Right lung (tissue), 5 donors: ENCODE data around the gene VEGFB. TPM values are rescaled to one million over a fixed set of nuclear protein-coding genes. Genes with fewer than 3 reads are reported as not detected.
A peak's percentile ranks its signal among the peaks of the same experiment; 100 is the strongest.

Experiments used
- DNase-seq, 2 donors: peaks; one replicate each; pipeline ENCODE4 v3.0.0-alpha.2; 2013
- polyA plus RNA-seq, 5 donors: library from polyadenylated mRNA; unstranded; fragments of 120-200 nt; gene quantifications; one replicate each; pipeline versions ENCODE4 v1.2.1 to v1.2.3, GENCODE V29; 2013; ENCODE audit warnings: inconsistent platforms in 1 of 5, low replicate concordance in 1 of 5; ENCODE audit not compliant: insufficient read length in 5 of 5, insufficient read depth in 1 of 5

Gene VEGFB
- polyA plus RNA-seq, 5 donors: 64.5 to 112 (median 76.6) TPM

DNA sequence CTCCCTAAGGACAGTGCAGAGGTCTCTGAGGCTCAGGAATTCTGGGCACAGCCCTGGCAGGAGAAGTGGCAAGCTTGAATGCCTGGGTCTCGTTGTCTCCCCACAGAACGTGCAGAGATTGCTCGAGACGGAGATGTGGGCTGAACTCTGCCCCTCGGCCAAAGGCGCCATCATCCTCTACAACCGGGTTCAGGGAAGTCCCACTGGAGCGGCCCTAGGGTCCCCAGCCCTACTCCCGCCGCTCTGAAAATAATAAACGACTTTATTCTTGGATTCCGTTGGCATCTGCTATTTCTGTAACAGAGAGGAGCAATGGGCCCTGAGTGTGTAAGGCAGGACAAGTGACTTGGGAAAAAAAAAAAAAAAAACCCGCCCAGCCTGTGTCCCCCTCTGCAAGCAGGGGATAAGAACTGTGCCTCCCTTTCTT lies 4.6 kb upstream of the VEGFB start:
- no peak for DNase-seq

DNA sequence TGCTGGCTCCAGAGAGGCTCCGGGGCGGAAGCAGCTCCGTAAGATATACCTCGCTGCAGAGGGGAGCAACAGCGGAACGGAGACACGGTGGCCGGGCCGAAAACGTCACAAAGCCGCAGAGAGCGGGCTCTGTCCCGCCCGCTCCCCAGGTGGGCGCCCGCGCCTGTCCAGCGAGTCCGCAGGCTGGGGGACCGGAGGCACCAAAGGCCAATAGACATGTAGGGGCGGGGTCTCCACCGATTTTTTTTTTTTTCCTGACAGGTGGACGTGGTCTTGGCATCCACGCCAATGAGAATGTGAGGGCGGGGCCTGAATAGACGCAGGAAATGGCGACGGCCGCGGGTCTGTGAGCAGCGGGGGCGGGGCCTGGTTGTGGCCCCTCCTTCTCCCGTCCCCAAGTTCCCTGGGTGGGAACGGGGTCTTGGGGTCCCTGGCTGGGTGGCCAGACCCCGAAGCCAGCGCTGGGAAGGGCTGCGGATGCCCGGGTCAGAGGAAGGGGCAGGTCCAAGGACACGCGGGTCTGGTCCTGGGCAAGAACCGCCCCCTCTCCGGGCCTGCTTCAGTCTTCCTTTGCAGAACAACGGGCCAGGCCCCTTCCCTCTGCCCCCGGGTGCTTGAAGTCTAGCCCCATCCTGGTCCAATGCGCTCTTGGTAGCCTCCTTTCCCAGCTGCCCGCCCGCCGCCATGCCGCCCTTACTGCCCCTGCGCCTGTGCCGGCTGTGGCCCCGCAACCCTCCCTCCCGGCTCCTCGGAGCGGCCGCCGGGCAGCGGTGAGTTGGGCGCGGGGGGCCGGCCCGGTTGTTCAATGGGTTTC lies 4.0 kb upstream of the VEGFB start, which contains the start of gene DNAJC4:
DNAJC4 (plus strand) TSS at position 378 of the 814 bp plus-strand sequence; CDS start at position 685, 307 bp downstream.
- peak; percentile 91 for DNase-seq

DNA sequence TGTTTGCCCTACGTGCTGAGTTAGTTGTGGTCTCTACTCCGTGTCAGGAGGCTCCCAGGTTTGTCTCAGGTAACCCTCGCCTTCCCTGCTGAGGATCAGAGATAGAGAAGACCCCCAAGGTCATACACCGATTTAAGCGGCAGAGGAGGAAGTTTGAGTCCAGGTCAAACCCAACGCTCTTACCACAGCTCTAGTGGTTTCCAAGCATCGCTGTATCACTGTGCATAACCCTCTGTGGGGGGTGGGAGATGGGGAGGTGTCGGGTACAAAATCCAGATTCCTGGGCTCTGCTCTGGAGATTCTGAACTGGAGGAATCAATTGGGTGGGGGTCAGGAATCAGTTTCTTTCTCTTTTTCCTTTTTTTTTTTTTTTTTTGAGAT lies 3.4 kb upstream of the VEGFB start:
- DNase-seq: no peak

DNA sequence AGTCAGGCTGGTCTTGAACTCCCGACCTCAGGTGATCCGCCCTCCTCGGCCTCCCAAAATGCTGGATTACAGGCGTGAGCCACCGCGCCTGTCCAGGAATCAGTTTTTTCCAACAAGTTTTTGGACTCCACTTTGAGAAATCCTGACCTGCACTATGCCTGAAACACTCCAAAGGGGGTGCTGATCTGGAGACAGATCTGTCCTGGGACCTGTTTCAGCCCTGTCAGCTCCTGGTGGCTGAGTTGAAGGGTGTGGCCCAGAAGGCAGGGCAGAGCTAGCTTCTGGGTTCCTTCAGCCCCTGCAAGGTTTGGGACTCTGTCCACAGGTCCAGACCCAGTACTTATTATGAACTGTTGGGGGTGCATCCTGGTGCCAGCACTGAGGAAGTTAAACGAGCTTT lies 2.8 kb upstream of the VEGFB start:
- DNase-seq: no peak

DNA sequence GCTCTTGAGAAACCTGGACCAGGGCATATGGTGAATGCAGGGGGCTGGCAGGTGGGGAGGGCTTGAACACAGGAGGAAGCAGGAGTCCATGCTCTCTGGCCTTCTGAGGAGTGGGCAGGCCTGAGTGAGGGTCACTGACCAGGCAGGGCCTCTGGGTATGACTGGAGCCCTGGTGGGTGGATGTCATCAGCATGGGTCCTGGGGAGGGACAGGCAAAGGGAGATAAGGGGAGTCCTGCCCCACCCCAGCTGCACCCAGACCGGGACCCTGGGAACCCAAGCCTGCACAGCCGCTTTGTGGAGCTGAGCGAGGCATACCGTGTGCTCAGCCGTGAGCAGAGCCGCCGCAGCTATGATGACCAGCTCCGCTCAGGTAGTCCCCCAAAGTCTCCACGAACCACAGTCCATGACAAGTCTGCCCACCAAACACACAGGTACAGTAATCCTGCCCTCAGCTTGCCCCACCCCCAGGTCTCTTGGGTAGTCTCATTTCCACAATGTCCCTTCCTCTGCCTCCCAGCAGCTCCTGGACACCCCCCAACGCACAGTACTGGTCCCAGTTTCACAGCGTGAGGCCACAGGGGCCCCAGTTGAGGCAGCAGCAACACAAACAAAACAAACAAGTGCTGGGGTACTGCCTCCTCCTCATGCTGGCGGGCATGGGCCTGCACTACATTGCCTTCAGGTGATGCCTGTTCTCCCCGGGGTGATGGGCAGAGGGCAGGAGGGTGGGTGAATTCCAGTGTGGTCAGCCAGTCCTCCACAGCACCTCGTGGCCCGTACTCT lies 2.0 kb upstream of the VEGFB start:
- no peak for DNase-seq

DNA sequence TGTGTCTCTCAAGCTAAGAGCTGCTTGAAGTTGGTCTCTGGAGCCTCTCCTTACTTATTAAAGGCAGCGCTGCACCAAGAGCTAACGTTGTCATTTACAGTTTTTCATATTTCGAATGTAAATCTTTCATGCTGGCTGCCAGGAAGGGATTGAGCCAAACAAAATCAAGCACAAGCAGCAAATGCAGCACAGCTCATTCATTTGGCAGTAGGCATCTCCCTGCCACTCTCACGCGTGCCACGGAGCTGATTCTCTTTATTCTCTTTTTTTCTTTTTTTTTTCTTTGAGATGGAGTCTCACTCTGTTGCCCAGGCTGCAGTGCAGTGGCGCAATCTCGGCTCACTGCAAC lies 1.4 kb upstream of the VEGFB start:
- no peak for DNase-seq

DNA sequence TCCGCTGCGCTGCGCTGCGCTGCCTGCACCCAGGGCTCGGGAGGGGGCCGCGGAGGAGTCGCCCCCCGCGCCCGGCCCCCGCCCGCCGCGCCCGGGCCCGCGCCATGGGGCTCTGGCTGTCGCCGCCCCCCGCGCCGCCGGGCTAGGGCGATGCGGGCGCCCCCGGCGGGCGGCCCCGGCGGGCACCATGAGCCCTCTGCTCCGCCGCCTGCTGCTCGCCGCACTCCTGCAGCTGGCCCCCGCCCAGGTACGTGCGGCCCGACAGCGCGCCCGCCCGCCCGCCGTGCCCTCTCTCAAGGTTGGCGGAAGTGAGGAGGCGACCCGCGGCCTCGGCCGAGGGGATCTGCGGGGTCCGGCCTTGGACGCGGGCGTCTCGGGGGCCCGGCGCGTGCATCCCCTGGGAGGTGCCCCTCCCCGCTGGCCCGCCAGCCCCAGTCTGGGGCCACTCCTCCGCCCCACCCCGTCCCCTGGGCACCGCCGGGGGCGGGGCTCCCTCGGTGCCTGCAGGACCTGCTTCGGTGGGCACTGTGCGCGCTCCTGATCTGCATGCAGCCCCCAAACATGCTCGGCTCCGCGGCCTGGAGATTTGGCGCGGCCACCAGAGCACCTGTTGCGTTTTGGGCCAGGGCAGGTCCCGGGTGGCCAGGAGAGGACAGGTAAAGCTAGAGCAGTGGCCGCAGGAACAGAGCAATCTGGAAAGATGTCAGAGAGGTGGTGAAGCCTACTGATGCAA lies 429 bp downstream of the VEGFB start:
- DNase-seq: no peak

DNA sequence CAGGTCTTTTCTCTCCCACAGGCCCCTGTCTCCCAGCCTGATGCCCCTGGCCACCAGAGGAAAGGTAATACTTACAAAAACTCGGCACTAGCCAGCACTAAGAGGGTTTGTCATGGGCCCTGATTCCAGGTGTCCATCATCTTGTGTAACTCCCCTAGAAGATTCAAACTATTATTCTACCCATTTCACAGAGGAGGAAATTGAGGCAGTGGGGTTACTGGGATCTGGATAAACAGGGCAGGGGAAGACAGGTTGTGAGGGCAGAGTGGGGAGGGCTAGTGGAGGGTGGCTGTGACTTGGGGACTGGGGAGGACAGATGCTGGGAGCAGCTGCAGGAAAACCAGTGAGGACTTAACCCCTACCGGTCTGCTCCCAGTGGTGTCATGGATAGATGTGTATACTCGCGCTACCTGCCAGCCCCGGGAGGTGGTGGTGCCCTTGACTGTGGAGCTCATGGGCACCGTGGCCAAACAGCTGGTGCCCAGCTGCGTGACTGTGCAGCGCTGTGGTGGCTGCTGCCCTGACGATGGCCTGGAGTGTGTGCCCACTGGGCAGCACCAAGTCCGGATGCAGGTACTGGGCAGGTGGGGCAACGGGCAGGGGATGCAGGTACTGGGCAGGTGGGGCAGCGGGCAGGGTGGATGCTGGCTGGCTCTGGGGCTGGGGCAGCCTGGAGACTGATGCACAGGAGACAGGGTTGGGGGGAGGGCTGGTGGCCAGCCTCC lies 1.2 kb downstream of the VEGFB start:
- no peak for DNase-seq

DNA sequence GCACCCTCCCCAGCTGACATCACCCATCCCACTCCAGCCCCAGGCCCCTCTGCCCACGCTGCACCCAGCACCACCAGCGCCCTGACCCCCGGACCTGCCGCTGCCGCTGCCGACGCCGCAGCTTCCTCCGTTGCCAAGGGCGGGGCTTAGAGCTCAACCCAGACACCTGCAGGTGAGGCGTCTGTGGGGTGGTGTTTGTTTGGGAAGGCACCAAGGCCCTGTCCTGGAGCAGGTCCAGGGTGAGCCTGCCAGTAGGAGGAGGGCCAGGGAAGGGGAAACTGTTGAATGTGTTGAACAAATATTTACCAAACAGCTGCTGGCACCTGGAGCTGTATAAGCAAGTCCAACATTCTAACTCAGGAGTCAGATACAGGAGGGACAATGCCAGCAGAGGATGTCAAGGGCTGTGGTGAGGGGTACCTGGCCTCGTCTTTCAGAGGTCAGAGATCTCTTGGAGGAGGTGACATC lies 3.1 kb downstream of the VEGFB start:
- DNase-seq: no peak

DNA sequence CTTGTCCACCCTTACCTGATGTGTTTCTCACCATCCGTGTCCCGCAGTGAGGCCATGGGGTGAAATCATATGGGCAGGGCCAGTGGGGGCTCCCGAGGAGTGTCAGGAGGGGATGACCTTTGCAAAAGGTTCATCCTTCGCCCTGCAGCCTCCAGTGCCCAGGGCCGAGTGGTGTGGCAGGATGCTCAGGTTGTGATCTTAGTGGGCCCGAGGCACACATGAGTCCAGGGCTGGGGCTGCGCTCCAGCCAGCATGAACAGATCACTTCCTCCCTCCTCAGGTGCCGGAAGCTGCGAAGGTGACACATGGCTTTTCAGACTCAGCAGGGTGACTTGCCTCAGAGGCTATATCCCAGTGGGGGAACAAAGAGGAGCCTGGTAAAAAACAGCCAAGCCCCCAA lies 3.7 kb downstream of the VEGFB start:
- no peak for DNase-seq

DNA sequence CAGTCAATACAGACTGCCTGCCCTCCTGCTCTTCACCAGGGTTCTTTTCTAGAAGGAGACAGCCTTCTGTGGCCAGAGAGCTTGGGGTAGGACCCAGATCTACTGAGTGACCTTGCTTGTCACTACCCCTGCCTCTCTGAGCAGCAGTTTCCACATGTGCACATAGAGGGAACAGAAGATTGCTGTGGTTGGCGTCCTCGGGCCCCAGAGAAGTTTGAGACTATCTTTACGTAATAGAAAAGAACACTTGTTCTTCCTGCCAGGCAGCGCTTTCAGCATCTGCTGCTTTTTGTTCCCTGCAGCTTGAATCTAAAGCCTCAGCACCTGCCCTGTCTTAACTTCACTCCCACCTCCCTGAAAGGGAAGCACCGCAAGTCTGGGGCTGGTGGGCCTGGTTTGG lies 4.6 kb downstream of the VEGFB start:
- no peak for DNase-seq

DNA sequence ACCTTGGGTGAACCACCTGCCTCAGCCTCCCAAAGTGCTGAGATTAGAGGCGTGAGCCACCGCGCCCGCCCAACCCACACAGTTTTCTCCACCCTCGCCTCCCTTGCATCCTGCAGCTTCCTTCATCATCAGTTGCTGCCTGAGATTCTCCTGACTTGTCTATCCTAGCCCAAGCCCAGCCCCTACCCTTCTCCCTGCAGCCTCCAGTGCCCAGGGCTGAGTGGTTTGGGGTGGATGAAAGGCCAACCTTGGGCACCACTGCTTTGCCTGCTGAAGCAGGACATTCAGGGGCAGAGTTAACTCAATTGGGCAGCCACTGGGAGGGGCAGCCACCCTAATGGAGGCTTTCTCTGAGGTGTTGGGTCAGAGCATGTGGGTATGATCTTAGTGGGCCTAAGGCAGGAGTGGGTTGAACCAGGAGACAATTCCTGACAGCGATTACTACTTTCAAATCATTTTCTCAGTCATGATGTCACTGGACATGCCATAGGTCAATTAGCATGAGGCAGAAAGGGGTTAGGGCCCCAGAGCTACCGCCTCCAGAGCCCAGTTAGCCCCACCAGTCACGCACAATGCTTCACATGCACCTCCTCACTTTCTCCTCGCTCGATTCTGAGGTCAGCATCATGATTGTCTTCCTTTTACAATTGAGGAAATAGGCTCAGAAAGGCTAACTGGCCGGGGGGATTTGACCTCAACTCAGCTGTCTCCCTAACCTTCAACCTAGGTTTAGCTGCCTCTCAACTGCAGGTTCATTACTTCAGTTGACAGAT lies 5.5 kb downstream of the VEGFB start:
- DNase-seq: no peak

DNA sequence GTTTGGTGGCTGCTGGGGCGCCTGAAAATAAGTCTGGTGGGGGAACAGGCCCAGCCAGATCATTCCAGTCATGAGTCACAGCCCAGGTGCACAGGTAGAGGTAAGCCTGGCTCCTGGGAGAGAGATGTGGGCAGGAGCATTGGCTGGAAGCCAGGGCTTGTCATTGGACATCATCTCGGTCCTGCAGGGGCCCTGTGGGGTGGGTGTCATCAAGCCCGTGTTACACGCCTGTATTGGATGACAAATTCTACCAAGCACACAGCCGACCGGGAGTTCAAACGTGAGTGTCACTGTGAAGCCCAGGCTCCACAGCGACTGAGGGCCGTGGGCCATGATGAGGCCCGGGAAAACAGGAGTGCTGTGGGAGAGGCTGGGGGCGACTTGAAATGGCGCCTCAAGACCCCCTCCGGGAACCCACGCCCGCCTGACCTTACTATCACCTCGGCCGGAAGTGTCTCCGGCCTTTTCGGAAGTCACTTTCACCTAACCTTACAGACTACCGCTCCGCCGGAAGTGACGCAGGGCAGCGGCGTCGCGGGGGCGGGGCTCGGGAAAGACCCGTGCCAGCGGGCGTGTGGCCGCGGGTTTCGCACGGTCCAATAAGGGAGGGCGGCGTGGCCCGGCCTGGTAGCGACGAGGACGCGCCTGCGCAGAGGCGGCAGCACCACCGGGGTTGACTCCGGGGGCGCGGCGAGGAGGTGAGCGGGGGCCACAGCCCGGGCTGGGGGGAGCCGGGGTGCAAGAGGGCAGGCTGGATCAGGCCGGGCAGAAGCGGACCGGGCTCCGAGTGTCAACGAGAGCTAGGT lies 6.3 kb downstream of the VEGFB start, which contains the start of gene FKBP2:
FKBP2 (plus strand) TSS at position 661 of the 806 bp plus-strand sequence. CDS start 1,293 bp downstream, outside the sequence.
- DNase-seq: peak; percentile 98 to 99

DNA sequence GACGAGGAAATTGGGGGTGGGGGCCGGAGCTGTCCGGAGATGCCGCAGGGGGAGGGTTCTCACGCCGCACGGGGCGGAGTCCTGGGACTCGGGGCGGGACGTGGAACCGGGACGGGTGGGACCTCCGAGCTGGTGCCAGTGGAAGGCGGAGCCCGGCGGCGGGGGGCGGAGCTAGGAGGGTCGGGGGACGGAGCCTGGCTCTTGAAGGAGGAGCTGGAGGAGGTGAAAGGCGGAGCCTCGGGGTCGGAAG lies 6.8 kb downstream of the VEGFB start:
- peak; percentile 100 for DNase-seq

DNA sequence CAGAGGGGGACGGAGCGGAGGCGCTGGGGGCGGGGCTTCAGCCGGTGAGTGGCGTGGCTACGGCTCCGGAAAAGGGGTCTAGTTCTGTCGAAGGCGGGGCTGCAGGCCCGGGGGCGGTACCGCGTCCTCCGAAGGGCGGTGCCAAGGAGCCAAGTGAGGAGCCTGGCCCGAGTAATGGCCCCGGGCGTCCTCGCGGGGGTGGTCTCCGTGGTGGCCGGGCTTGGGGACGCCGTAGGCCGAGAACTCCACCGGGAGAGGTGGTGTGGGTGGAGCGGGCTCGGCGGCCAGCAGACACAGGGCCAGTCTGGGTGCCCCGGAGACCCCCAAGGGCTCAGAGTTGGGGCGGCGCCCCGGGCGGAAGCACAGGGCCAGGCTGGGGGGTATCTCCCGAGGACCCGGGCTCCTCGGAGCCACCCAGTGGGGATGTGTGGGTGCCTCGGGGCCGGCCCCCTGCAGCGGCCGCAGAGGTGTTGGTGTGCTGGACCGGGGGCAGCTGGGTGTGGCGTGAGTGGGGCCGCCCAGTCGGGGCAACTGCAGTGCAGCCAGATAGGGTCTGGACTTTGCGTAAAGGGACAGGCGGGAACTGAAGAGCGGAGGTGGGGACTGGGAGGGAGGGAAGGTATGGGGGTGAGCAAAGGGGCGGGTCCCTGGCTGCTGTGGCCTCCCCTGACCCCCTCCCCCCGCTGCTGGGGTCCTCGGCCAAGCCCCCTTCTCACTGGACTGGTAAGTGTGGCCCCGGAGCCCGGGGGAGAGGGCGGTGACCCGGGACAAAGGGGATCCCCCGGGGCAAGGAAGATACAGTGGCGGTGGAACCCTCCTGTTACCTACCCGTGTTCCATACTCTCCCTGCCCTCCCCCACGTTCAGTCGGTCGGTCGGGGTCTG lies 7.3 kb downstream of the VEGFB start:
- no peak for DNase-seq

DNA sequence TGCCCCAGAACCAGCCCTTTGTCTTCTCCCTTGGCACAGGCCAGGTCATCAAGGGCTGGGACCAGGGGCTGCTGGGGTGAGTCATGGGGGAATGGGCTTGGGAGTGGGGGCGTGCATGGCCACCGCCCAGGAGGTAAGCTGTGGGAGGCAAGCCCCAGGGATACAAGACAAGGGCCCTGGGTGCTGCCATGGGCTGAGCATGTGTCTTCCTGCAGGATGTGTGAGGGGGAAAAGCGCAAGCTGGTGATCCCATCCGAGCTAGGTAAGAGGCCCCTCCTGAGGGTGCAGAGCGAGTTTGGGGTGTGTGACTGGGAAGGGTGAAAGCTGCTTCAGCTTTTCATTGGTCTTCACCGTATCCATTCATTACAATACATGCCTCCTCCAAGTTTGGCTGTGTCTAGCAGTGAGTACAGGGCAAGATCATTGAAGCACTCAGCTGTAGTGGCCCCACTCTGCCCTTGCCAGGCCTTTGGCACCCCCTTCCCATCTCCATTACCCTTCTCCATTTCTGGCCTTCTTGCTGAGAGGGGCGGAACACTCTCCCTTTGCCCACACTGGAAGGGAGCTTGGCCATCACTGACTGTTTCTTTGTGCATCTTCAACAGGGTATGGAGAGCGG lies 9.0 kb downstream of the VEGFB start:
- no peak for DNase-seq

DNA sequence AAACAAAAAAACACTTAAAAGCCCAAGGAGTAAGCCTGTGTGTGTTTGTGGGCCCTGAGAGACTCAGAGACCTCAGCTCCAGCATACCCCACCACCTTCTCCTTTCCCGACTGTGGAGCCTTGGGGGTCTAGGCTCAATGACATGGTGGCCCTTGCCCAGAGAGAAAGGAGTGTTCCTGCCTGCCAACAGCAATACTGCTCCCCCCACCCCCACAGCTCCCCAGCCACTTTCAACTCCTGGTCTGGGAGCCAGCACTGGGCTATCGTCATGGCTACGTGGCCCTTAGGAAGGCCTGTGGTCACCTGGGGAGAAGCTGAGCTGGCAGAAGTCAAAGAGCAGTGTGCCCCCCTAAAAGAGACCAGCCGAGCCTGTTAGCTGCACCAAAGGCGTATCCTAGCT lies 9.7 kb downstream of the VEGFB start:
- no peak for DNase-seq

DNA sequence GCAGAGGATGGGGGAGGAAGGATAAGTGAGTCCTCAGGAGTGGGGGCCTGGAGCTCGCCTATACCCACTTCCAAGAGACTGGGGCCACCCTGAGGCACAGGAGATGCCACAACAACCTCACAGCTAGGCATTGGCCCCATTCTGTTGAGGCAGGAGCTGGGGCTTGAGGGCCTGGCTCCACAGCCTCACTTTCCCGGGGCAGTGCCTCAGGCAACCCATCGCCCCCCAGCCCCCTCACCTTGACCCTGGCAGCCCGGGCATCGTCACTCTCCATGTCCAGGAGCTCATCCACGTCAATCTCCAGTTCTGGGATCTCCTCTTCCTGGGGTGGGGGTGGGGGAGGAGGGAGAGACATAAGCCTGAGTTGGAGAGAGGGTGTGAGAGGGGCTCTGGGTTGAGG lies 10.6 kb downstream of the VEGFB start:
- DNase-seq: no peak

DNA sequence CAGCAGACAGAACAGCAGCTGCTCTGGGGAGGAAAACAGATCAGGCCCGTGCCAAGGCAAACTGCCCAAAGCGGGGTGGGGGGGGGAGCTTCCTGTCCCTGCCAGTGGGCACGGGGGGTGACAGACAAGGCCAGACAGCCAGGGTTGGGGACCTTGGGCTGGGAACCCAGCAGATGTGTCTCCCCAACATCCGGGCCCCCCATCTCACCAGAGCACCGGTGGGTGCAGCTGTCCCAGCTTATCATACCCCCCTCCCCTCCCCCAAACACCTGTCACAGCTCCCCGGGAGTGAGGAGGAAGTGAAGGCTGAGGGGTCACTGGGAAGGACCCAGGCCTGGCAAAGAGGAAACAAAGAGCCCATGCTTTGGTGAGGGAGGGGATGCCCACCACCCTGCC lies 11.0 kb downstream of the VEGFB start:
- no peak for DNase-seq
